HG03108 (cell line): ENCODE results near the gene TLE3.

Experiments used
- ATAC-seq: cut with Tn5 transposase; IDR thresholded peaks from one replicate; pipeline ENCODE4 v1.9.1; 2021; ENCODE audit warnings: moderate library complexity; ENCODE audit not compliant: unreplicated experiment

The TLE3 gene

GRCh38 chr15:70099967-70100473, 2.3 kb upstream of the TLE3 start:
- no peak for ATAC-seq

GRCh38 chr15:70099167-70099966, 1.6 kb upstream of the TLE3 start:
- peak; percentile 40 for ATAC-seq

- peak; percentile 0 for ATAC-seq
These were observed 897 bp upstream of the TLE3 start for GRCh38 chr15:70098461-70099166.

GRCh38 chr15:70098153-70098460, 390 bp upstream of the TLE3 start:
- no peak for ATAC-seq

GRCh38 chr15:70097063-70097320, 725 bp downstream of the TLE3 start:
- ATAC-seq = no peak

- no peak for ATAC-seq
These were observed 1.3 kb downstream of the TLE3 start for GRCh38 chr15:70096215-70097062.

- no peak for ATAC-seq
These were observed 2.1 kb downstream of the TLE3 start for GRCh38 chr15:70095408-70096214.

GRCh38 chr15:70094690-70095311, 2.9 kb downstream of the TLE3 start:
- no peak for ATAC-seq

GRCh38 chr15:70093481-70094319, 4.0 kb downstream of the TLE3 start:
- no peak for ATAC-seq

GRCh38 chr15:70093070-70093469, 4.6 kb downstream of the TLE3 start:
- no peak for ATAC-seq

GRCh38 chr15:70092464-70093027, 5.2 kb downstream of the TLE3 start:
- no peak for ATAC-seq

- no peak for ATAC-seq
These were observed 5.8 kb downstream of the TLE3 start for GRCh38 chr15:70091726-70092463.

GRCh38 chr15:70090436-70091296, 7.1 kb downstream of the TLE3 start:
- ATAC-seq = no peak

GRCh38 chr15:70089692-70089971, 8.1 kb downstream of the TLE3 start:
- ATAC-seq = no peak

- no peak for ATAC-seq
These were observed 8.6 kb downstream of the TLE3 start for GRCh38 chr15:70088887-70089691.

- no peak for ATAC-seq
These were observed 9.3 kb downstream of the TLE3 start for GRCh38 chr15:70088455-70088854.
